Fibroblast of skin of left quadriceps (primary cell): Measurements from ENCODE around the gene ITPR1.

ENCODE experiments used
- DNase-seq, 2 experiments: peaks; one replicate each; pipeline ENCODE4 v3.0.0-alpha.2; 2013; ENCODE audit warnings: low read depth in 2 of 2

ITPR1 gene

DNA sequence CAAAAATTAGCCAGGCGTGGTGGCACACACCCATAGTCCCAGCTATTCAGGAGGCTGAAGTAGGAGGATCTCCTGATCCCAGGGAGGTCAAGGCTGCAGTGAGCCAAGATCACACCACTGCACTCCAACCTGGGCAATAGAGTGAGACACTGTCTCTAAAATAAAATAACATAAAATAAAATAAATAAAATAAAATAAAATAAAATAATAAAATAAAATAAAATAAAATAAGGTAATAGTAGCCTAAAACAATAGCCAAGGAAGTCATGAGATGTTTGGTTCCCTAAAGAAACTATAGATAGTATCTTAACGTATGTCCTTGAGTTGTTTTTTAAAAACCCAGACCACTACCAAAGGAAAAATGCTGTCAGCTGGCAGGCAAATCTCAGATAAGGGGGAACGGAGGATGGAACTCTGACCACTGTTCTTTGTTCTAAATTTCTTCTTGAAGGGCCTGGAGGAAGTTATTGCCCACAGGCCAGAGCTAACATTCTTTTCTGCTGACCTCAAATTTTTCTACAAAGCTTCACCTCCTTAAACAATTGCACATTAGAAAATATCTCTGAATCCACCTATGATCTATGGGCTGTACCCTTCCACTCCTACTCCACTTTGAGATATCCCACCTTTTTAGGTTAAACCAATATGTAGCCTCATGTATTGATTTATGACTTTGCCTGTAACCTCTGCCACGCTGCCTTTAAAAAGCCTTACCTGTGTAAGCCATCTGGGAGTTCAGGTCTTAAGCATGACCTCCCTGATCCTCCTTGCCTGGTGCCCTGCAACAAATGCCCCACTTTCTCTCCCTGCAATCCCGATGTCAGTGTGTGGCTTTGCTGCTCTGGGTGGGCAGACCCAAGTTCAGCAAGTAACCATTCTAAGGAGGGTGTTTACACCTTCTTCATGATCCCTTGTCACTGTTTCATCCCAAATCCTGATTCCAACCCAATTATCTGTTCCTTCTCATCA is 359.9 kb downstream of the ITPR1 start:
- no peak for DNase-seq

DNA sequence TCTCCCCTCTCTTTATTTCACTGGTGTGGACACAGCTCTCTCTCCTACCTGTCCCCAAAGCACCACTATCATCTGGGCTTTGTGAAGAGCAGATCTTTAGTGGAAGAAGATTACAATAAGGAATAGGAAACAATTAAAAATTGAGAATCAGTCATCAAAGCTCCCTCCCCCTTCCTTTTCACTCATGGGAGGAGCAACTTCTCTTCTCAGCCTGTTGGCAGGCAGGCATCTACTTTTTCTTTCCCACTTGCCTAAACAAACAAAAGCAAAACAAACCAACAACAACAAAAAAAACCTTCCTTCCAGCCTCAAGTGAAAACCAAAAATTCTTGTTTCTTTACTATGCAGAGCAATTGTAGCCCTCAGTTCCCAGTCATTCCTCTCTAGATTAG is 360.6 kb downstream of the ITPR1 start:
- DNase-seq, result no peak

DNA sequence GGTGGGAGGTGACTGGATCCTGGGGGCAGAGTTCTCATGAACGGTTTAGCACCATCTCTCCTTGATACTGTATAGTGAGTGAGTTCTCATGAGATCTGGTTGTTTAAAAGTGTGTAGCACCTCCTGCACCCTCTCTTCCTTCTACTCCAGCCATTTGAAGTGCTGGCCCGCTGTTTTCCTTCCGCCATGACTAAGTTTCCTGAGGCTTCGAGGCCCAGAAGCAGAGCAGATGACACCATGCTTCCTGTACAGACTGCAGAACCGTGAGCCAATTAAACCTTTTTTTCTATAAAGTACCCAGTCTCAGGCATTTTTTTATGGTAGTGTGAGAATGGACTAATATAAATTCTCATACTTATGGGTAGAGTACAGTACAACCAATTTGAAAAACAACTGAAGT is 362.5 kb downstream of the ITPR1 start:
- DNase-seq, result no peak

DNA sequence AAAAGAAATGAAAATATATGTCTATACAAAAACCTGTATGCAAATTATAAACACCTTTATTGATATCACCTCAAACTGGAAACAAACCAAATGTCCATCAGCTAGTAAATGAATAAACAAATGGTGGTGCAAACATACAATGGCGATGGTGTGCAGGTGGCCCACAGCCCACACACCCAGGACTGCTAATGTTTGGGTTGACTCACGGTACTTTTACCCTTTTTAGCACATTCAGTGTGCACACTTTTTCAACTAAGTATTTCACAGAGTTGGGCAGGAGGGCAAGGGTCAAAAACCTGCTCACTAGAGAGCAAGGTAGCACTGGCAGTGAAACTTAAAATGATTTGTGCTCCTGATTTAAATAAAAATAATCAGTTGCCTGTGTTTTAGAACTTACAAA is 363.0 kb downstream of the ITPR1 start:
- DNase-seq, result no peak

DNA sequence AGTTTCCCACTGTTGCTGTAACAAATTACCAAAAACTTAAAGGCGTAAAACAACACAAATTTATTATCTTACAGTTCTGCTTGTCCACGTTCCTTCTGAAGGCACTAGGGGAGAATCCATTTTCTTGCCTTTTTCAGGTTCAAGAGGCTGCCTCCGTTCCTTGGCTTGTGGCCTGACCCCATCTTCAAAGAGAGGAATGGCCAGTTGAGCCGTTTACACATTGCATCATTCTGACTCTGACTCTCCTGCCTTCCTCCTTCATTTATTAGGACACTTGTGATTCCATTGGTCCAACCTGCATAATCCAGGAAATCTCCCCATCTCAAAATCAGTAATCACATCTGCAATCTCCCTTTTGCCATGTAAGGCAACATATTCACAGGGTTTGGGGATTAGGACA is 363.4 kb downstream of the ITPR1 start:
- no peak for DNase-seq

DNA sequence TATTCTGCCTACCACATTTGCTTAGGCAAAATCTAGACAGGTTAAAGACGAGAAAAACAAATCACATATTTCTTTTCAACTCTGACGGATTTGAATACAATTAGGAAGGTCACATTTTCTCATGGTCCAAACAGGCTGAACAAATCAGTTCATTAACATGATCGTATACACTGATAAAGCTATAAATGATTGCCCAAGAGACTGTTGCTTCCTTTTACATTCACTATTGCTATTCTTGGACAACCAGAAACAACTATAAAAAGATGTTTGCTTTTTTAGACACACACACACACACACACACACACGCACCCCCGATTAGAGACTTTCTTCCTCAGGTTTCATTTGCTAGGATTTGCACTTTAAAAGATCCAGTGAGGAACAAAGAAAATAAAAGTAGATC is 363.8 kb downstream of the ITPR1 start:
- no peak for DNase-seq

DNA sequence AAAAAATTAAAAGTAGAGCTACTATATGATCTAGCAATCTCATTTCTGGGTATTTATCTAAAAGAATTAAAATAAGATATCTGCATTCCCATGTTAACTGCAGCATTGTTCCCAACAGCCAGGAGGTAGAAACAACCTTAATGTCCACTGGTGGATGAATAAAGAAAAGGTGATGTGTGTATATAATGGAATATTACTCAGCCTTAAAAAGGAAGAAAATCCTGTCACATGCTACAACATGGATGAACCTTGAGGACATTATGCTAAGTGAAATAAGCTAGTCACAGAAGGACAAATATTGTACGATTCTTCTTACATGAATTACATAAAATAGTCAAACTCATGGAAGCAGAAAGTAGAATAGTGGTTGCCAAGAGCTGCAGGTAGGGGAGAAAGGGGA is 366.6 kb downstream of the ITPR1 start:
- no peak for DNase-seq

DNA sequence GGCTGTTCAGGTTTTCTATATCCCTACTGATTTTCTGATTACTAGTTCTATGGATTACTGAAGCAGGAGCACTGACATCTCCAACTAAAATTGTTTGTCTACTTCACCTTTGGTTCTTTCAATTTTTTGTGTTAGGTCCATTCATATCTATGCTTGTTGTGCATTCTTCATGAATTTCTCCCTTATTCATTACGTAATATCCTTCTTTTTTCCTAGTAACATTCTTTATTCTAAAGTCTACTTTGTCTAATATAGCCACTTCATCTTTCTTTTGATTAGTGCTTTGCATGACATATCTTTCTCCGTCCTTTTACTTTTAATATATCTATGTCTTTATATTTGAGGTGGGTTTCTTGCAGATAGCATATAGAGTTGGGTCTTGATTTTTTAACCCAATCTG is 369.8 kb downstream of the ITPR1 start:
- no peak for DNase-seq

DNA sequence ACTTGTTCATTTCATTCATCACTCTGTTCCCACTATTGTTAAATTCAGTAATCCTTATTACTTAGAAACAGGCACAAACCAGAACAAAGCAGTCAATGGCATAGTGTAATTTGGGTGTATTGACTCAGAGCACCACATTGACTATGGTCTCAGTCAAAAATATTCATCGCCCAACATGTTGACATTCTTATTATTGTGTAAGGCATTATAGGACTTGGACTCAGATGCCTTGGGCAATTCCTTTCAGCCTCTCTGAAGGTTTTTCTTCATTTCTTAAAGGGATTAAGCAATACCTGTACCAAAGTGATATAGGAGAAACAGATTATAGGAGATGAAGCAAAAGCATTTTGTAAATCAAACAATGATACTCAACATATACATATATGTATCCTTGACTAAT is 371.4 kb downstream of the ITPR1 start:
- DNase-seq, result no peak

DNA sequence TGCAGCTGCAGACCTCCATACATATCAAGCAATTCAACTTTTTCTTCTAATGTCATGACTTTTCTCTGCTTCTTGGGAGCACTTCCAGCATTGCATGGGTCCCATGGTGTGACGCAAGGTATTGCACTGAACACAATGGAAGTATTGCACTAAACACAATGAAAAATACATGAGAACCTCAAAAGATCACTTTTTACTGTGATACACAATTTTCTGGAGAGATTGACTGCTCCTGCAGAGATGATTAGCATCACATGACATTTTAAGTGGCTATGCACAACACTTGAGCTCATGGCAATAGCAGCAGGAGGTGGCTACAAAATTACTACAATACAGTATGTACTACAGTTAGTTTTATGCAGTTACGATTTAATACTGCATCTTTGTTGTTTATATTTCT is 372.6 kb downstream of the ITPR1 start:
- no peak for DNase-seq

DNA sequence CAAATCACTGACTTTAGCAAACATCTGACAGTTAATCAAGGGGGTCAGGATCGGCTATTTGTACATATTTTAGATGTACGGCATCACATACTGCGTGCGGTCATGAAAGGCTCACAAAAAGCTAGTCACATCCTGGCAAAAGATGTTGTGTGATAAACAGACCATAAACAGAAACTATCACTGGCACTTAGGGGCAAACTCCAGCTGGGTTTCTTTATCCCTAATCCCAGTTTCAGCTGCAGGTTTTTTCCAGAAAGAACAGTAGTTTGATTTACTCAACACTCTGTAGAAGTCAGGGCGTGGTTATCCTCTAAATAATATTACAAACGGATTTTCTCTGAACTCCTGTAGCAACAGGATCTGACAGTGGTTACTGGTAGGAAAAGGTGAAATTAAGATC is 373.7 kb downstream of the ITPR1 start:
- DNase-seq, result no peak

DNA sequence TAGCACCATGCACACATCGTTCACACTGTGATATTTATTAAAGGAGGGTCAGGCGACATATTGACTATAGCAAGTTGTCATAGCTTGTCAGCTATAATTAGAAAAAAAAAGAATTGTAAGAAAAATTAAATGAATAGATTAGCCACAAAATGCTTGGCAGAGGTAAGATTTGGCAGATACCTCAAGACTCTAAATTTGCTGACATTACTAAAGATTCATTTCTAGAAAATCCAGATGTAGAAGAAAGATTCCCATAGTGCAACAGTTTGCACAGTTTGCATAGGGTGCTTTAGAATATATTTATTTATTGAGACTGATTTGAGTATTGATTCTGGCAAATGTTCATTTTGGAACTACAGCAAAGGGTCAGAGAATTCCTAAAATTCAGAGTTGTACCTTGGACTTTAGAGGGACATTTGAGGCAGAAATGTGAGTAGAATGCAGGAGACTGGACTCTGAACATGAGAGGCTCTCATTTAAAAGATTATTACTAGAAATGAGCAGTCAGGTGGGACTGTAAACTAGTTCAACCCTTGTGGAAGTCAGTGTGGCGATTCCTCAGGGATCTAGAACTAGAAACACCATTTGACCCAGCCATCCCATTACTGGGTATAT is 384.1 kb downstream of the ITPR1 start:
- DNase-seq, result no peak

DNA sequence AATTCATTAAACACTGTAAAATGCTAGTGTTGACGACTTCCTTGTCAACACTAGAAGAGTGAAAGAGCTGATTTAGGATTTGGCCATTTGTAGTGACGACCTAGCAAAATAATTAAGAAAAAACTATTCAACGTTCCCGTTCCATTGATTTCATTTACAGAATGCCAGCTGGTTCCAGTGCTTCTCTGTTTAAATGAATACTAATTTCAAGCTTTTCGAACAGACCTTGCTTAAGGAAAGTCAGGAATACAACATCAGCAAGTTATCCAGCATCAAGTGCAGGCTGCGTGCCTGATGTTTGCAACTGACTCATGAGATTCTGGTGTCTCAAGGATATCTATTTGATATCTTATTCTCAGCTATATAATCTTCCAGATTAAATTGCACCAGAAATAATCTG is 387.7 kb downstream of the ITPR1 start:
- DNase-seq, result no peak

DNA sequence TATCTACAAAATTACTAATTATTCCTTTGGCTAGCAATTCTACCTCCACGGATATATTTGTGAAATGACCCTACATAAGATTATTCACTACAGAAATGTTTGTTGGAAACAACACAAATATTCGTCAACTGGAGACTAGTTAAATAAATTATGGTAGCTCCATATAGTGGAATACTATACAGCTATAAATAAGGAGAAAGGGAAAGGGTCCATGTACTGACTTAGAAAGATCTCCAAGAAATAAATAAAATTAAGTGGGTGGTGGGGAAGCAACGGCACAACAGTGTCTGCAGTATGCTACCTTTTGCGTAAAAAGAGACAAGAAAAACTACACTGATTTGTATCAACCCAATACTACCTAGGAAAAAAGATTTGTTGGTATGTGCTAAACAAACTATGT is 389.4 kb downstream of the ITPR1 start:
- no peak for DNase-seq

DNA sequence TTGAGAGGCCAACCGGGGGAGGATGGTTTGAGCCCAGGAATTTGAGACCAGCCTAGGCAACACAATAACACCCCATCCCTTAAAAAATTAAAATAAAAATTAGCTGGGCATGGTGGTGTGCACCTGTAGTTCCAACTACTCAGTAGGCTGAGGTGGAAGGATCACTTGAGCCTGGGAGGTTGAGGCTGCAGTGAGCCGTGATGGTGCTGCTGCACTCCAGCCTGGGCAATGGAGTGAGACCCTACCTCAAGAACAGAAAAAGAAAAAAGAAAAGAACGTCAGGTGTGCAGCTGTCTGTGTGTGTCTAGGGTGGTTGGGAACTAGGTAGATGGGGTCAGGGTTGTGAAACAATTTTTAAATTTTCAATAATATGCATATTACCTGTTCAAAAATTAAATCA is 389.9 kb downstream of the ITPR1 start:
- DNase-seq, result no peak

DNA sequence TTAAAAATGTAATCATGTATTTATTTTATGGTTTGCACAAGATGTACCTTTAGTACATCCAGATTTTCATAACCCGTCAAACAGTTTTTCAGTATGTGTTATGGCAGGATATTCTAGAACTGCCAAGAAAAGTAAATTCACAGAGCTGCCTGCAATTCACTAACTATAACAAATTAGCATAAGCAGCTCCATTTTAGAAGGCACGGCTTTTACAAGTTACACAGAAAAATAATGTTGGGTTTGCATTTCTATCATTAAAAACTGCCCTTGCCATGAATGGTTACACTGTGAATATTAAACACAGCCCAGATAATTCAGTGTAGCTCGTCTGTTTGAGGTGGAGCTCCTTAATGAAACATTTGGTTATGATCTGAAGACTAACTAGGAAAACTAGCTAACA is 391.7 kb downstream of the ITPR1 start:
- no peak for DNase-seq

DNA sequence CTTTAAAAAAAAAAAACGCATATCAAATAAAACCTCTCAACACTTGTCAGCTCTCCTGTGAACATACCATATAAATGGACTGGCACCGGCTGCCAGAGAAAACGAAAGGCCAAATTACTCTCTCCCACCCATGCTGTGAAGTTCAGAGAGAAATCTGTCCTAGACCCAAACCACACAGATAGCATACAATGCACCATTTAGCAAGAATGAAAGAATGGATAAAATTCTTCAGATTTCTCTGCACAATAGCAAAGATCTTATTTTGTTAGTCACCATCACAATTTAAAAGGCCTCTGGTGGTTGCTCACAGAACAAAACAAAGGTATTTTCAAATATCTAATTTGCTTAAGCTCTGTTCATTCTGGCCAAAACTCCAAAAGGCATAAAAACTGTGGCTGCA is 392.2 kb downstream of the ITPR1 start:
- DNase-seq, result no peak

DNA sequence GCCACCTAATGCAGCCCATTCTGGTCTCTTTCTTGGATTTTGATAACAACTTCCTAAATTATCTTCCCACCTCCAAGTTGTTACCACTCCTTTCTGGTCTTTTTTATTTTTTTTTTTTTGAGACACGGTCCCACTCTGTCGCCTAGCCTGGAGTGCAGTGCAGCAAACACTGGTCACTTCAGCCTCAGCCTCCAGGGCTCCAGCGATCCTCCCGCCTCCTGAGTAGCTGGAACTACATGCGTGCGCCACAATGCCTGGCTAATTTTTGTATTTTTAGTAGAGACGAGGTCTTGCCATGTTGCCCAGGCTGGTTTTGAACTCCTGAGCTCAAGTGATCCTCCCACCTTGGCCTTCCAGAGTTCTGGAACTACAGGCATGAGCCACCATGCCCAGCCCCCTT is 393.3 kb downstream of the ITPR1 start:
- DNase-seq, result no peak

DNA sequence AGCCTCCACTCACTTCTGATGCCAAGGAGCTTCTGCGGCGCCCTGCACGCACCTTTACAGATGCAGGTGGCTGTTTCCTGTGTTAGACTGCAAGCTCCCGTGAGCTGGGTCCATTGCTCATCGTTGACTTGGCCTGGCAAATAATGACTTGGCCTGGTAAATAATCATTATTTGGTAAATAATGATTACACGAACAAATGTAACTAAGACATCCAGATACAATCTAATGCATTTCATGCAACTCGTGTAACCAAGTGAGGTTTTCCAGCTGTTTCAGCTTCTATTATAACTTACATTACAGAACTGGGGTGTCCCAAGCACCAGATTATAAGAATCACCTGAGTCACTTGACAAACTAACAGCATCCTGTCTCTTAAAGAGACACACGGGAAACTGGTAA is 394.0 kb downstream of the ITPR1 start:
- DNase-seq, result no peak

DNA sequence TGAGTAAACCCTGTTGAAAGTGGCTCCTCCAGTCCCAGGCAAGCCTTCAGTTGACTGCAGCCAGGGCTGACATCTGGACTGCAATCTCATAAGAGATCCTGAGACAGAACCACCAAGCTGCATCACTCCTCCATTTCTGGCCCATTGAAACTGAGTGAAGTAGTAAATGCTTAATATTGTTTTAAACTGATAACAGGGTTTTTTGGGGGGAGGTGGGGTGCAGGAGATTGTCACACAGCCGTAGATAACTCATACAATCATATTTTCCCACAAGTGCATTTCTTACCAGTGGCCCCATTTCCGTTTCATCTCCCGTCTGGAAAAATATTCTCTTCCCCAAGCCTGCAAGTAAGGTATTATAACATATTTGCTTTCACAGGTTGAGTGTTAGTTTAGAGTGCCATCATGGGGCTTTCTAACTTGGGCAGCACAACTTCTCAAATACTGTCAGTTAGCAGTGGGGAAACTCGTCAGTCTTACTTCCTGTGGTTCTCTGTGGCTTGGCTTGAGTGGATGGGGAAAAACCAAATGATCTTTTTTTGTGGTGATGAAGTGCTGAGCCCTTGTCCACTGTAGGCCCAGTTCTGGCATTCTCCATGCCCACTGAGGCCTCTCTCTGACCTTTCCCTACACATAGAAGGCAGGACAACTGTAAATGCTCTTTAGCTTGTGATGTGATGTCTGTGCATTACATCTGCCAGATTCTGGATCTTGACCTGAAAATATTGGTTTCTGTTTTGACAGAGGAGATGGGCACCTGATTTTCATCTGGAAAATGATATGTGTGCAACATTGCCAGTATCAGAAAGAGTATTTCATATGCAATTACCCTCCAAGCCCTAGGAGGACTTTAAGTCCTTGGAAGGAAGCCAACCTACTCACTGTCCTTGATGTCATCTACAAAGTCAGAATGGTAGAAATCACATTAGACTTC is 396.0 kb downstream of the ITPR1 start:
- no peak for DNase-seq

DNA sequence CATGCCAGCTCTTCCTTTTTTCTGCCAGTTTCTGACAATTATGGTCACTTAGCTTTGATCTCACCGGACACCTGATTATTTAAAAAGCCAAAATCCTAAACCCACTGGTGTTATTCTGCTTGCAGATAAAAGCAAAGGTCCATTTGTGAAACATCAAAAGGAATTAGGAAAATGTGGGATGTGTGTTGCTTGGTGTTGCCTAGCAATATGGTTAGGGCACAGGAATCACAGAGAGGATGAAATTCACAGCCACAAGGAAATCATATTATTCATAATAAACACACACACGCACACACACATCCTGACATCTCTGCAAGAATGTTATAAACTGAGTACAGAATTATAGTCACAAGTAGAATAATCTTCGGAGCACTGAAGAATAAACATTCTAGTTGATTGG is 396.7 kb downstream of the ITPR1 start:
- no peak for DNase-seq

DNA sequence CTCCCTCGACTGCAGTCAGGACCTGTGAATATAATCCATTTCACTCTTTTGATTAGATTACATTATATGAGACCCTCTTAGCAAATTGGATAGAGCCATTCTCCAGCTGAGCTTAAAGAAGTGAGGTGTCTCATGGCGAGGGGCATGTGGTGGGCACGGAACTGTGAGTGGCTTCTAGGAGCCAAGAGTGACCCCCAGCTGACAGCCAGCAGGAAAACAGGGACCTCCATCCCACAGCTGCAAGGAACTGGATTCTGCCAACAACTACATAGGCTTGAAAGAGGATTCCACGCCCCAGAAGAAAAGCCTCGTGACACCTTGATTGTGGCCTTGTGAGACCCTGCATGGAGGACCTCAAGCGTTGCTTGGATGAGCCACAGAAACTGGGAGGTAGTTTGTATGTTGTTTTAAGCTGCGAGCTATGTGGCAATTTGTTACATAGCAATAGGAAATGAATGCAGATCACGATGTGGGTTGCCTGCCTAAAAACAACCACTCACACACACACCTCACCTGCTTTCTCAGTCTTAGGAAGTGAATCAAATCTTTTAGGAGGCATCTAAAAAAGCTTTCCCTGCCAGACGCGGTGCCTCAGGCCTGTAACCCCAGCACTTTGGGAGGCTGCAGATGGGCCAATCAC is 401.9 kb downstream of the ITPR1 start:
- DNase-seq, result no peak
